Skin epidermis (tissue), 12 donors: ENCODE data around the gene PLCB2.

Experiments used
- H3K27ac ChIP-seq, 21 experiments: fragments of 200-600 bp; sonication (generic) in 11 of 21; one replicate each; pipeline ENCODE4 v1.5.0; 2020; ENCODE audit warnings: mild to moderate bottlenecking in 3 of 21, inconsistent platforms in 2 of 21, moderate library complexity in 2 of 21
- H3K4me3 ChIP-seq, 7 experiments: fragments of 200-600 bp; sonication (generic) in 2 of 7; one replicate each; pipeline ENCODE4 v1.5.0; 2020; ENCODE audit warnings: inconsistent platforms in 2 of 7, mild to moderate bottlenecking in 2 of 7, moderate library complexity in 1 of 7

The PLCB2 gene

GRCh38 chr15:40280260-40281056, 27.3 kb downstream of the PLCB2 start:
- Histone ChIP-seq H3K4me3 (no peak overlapping the region), H3K27ac (no peak overlapping the region)

DNA sequence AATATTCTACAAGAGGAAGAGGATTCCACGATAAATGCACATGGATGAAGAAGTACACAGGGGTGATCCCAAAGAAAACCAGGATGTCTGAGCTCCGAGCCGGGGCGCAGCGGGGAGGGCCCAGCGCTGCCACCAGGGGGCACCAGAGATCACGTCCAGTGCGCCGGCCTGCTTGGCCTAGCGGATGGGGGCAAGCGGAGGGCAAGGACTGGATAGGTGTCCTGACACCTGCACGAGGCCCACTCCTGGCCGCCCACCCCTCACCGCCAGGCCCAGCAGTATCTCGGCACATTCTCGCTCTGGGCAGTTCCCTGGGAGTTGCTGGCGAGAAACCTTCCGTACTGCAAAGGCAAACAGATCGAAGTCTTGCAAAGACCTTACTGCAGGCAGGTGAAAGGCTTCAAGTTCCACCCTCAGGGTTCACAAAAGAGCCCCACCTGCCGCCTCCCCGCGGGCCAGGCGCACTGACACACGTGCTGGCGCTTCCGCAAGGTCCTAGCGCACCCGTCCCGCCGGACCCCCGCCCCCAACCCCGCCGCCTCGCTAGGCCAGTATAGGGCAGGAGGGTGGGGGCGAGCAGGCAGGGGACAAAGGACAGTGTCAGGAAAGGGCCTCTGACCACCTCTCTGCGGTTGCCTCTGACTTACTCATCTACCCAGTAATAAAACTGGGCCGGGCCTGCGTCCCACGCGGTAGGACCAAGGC, 28.1 kb downstream of the PLCB2 start:
- no peak overlapping the region for H3K27ac ChIP-seq
- H3K4me3 ChIP-seq = no peak overlapping the region

DNA sequence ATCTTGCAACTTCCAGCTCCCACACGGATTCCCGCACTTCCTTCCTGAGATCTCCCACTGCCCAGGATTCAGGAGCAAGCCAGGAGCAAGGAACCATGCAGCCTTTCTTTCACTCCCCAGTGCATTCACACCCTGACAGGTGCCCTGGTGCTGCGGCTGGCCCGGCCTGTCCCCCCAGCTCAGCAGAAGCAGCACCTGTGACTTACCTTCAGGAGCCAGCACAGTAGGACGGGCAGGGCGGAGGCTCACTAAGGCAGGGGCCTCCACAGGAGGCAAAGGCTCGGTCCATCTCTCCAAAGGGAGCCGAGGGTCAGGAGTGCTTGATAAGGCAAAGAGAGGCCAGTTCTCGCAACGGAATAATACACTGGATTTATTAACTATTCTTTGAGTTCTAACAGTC, 29.7 kb downstream of the PLCB2 start:
- Histone ChIP-seq H3K4me3 (no peak overlapping the region), H3K27ac (no peak overlapping the region)

DNA sequence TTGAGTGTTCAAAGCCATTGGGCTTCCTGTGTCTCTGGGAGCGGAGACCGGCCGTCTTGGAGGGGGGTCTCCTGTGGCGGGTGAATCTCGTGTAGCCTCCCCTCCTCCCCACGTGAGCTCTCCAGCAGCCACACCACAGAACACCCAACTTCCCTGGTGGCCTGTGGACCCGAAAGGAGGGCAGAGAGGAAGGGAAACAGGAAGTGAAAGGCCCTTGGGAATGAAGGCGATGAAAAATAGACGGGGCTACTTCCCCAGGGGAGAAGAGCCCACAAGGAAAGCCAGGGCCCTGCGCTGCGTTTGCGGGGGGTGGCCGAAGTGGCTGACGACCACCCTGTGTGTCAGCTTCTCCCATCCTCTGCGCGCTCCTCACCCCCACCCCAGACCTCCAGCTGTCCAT, 30.3 kb downstream of the PLCB2 start:
- H3K4me3 ChIP-seq = no peak overlapping the region

GRCh38 chr15:40276927-40277326, 30.8 kb downstream of the PLCB2 start:
- no peak overlapping the region for H3K4me3 ChIP-seq
- H3K27ac ChIP-seq = no peak overlapping the region

More for the DNA sequence above, 30.3 kb downstream of the PLCB2 start:
- no peak overlapping the region for H3K27ac ChIP-seq

- H3K27ac ChIP-seq = no peak overlapping the region
- H3K4me3 ChIP-seq = no peak overlapping the region
Observed at GRCh38 chr15:40275954-40276353, 31.8 kb downstream of the PLCB2 start.

GRCh38 chr15:40275523-40275922, 32.2 kb downstream of the PLCB2 start:
- no peak overlapping the region for H3K27ac ChIP-seq
- H3K4me3 ChIP-seq = no peak overlapping the region

GRCh38 chr15:40274350-40275274, 33.1 kb downstream of the PLCB2 start:
- Histone ChIP-seq H3K4me3 (no peak overlapping the region), H3K27ac (no peak overlapping the region)

GRCh38 chr15:40273428-40273827, 34.3 kb downstream of the PLCB2 start:
- no peak overlapping the region for H3K27ac ChIP-seq
- H3K4me3 ChIP-seq = no peak overlapping the region

DNA sequence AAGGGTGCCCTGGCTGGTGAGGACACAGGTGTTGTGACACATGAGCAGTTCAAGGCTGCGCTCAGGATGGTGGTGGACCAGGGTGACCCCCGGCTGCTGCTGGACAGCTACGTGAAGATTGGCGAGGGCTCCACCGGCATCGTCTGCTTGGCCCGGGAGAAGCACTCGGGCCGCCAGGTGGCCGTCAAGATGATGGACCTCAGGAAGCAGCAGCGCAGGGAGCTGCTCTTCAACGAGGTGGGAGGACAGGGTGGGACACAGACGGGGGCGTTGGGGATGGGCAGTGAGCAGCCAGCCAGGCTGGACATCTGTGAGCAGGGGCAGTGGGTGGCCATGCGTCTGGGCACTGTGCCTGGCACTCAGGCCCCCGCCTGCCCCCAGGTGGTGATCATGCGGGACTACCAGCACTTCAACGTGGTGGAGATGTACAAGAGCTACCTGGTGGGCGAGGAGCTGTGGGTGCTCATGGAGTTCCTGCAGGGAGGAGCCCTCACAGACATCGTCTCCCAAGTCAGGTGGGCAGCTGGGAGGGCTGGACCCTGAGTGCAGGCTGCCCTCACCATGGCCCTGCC, 35.2 kb downstream of the PLCB2 start:
- Histone ChIP-seq H3K27ac (no peak overlapping the region), H3K4me3 (no peak overlapping the region)

- no peak overlapping the region for H3K4me3 ChIP-seq
- no peak overlapping the region for H3K27ac ChIP-seq
Observed at GRCh38 chr15:40271685-40272484, 35.9 kb downstream of the PLCB2 start.

DNA sequence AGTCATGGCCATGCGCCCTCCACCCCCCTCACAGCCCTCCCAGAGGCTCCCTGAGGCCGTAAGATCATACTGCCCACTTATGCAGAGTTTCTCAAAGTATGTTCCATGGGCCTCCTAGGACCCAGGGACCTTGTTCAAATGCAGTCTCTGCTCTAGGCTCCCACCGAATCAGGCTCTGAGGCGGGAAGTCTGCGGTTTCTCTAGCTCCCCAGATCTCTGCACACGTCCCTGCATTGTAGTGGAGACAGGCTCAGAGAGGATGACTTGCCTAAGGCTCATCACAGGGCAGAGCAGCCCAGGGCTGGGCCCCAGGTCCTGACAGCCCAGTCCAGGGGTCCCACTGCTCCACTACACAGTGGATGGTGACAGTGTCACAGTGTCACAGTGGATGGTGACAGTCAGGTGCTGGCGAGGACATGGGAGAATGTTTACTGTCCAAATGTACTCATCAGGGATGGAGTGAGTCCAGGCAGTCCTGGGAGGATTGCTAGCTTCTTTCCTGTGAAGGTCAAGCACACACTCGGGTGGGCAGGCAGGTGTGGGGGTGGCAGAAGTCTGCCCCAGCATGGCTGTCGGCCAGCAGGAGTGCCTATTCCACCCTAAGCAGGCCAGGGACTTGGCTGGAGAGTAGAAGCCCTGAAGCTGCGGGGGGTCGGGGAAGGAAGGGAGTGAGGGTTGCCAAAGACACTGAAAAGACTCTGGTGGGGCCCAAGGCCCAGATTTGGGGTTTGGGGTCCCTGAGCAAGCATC, 37.3 kb downstream of the PLCB2 start:
- Histone ChIP-seq H3K4me3 (no peak overlapping the region), H3K27ac (no peak overlapping the region)

DNA sequence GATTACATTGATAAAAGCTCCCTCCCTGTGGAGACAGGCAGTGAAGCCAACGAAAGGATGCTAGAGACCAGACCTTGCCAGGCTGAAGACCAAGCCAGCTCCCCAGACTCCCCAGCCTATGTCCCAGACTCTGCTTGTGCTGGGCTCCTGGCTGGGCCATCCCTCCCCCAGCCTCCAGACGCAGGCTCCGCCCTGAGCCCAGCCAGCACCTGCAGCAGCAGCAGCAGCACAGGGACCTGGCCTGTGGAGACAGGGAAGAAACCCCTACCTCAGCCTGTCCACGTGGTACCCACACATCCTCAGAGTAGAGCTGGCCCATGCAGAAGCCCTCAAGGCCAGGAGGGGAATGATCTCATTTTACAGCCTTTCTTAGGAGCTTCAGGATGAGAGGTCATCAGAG, 38.1 kb downstream of the PLCB2 start:
- no peak overlapping the region for H3K27ac ChIP-seq
- H3K4me3 ChIP-seq = no peak overlapping the region

- H3K4me3 ChIP-seq = no peak overlapping the region
- H3K27ac ChIP-seq = no peak overlapping the region
Observed at GRCh38 chr15:40267670-40268069, 40.1 kb downstream of the PLCB2 start.

GRCh38 chr15:40266828-40267304, 40.9 kb downstream of the PLCB2 start:
- no peak overlapping the region for H3K4me3 ChIP-seq
- peak overlapping the region in 2 of 21 experiments; percentile 7 to 26 for H3K27ac ChIP-seq

DNA sequence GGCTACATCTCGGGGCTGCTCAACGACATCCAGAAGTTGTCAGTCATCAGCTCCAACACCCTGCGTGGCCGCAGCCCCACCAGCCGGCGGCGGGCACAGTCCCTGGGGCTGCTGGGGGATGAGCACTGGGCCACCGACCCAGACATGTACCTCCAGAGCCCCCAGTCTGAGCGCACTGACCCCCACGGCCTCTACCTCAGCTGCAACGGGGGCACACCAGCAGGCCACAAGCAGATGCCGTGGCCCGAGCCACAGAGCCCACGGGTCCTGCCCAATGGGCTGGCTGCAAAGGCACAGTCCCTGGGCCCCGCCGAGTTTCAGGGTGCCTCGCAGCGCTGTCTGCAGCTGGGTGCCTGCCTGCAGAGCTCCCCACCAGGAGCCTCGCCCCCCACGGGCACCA, 41.9 kb downstream of the PLCB2 start:
- Histone ChIP-seq H3K27ac (peak overlapping the region in 2 of 21 experiments; percentile 7 to 26), H3K4me3 (no peak overlapping the region)

GRCh38 chr15:40265355-40265754, 42.4 kb downstream of the PLCB2 start:
- H3K4me3 ChIP-seq = no peak overlapping the region
- H3K27ac ChIP-seq = no peak overlapping the region
